ENCODE measurements around the gene TLR8. TPM values are rescaled to one million over a fixed set of nuclear protein-coding genes. Genes with fewer than 3 reads are reported as not detected.

TLR8 gene
- polyA plus RNA-seq, 3 donors from 2014 or later, result 0.04 to 3.6 (median 0.68) TPM

GRCh38 chrX:12887767-12888166 lies 18.7 kb upstream of the TLR8 start:
- no peaks in the 10 kb centered on the region for H3K36me3 Mint-ChIP-seq
- no peak overlapping the region for H3K4me3 Mint-ChIP-seq
- H3K27ac Mint-ChIP-seq, result no peak overlapping the region
- no peak for DNase-seq
- H3K9me3 Mint-ChIP-seq, result no peaks in the 10 kb centered on the region
- peaks cover 0 to 13% (median 5%) of the 10 kb centered on the region in 3 donors for H3K27me3 Mint-ChIP-seq (ENCODE audit: low read depth in 3 of 3)
- H3K4me1 Mint-ChIP-seq, result peaks cover 22 to 29% of the 10 kb centered on the region in 2 donors

- peak overlapping the region; percentile 64 to 88 (median 74) for H3K27ac Mint-ChIP-seq
- H3K36me3 Mint-ChIP-seq, result no peaks in the 10 kb centered on the region
- H3K27me3 Mint-ChIP-seq (ENCODE audit: low read depth in 3 of 3), result peaks cover 0 to 9% (median 4%) of the 10 kb centered on the region in 3 donors
- no peaks in the 10 kb centered on the region for H3K9me3 Mint-ChIP-seq
- peaks cover 22 to 29% of the 10 kb centered on the region in 2 donors for H3K4me1 Mint-ChIP-seq
- peak overlapping the region in 4 of 5 donors; percentile 29 to 68 (median 46) for H3K4me3 Mint-ChIP-seq
- DNase-seq, result peak; percentile 13 to 29 (median 25)
Observed at GRCh38 chrX:12890467-12890866, 16.0 kb upstream of the TLR8 start.

GRCh38 chrX:12891171-12891570 lies 15.2 kb upstream of the TLR8 start:
- Mint-ChIP-seq H3K27me3 (ENCODE audit: low read depth in 3 of 3) (peaks cover 0 to 9% (median 2%) of the 10 kb centered on the region in 3 donors), H3K36me3 (no peaks in the 10 kb centered on the region), H3K9me3 (no peaks in the 10 kb centered on the region), H3K27ac (peak overlapping the region in 4 of 6 donors; percentile 68 to 88 (median 80)), H3K4me1 (peaks cover 22 to 29% of the 10 kb centered on the region in 2 donors), H3K4me3 (peak overlapping the region in 3 of 5 donors; percentile 9 to 68 (median 53))
- no peak for DNase-seq

DNA sequence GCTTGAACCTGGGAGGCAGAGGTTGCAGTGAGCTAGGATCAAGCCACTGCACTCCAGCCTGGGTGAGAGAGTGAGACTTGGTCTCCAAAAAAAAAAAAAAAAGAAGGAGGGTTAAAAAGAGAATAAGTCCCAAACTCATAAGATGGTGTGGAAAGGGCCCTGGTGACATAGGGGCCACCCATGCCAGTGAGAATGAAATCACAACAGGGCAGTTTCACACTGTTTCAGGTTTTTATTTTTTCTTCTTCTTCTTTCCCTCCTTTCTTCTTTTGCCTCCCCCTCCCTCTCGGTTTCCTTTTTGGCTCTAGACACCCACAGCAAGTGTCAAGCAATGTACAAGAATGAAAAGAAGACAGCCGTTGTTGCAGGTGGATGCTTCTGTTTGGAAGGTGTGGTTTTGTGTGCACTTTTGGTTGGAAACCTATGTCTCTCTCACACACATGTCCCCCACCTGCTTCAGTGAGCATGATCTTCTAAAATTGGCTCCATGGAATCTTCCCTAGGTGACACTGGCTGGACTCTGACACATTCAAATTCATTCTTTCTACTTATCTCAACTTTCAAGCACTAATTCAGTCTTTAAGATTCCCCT lies 14.4 kb upstream of the TLR8 start:
- H3K36me3 Mint-ChIP-seq, result no peaks in the 10 kb centered on the region

GRCh38 chrX:12892716-12893115 lies 13.7 kb upstream of the TLR8 start:
- Mint-ChIP-seq H3K36me3 (no peaks in the 10 kb centered on the region), H3K9me3 (no peaks in the 10 kb centered on the region), H3K27me3 (ENCODE audit: low read depth in 3 of 3) (peaks cover 0 to 9% (median 2%) of the 10 kb centered on the region in 3 donors), H3K4me3 (no peak overlapping the region), H3K4me1 (peaks cover 22 to 29% of the 10 kb centered on the region in 2 donors), H3K27ac (peak overlapping the region in 1 of 6 donors; percentile 61)
- no peak for DNase-seq

More for the DNA sequence above, 14.4 kb upstream of the TLR8 start:
- Mint-ChIP-seq H3K4me3 (peak overlapping the region in 1 of 5 donors; percentile 51), H3K9me3 (no peaks in the 10 kb centered on the region), H3K27ac (peak overlapping the region in 1 of 6 donors; percentile 61), H3K4me1 (peaks cover 22 to 29% of the 10 kb centered on the region in 2 donors), H3K27me3 (ENCODE audit: low read depth in 3 of 3) (peaks cover 0 to 9% (median 2%) of the 10 kb centered on the region in 3 donors)
- DNase-seq, result no peak

- Mint-ChIP-seq H3K27ac (no peak overlapping the region), H3K4me3 (no peak overlapping the region), H3K4me1 (peaks cover 22 to 29% of the 10 kb centered on the region in 2 donors), H3K36me3 (no peaks in the 10 kb centered on the region), H3K9me3 (no peaks in the 10 kb centered on the region), H3K27me3 (ENCODE audit: low read depth in 3 of 3) (peaks cover 0 to 9% (median 0%) of the 10 kb centered on the region in 3 donors)
- peak; percentile 17 to 28 (median 23) for DNase-seq
Observed at GRCh38 chrX:12894074-12895030, 12.1 kb upstream of the TLR8 start.

GRCh38 chrX:12895866-12896265 lies 10.6 kb upstream of the TLR8 start:
- no peak for DNase-seq
- Mint-ChIP-seq H3K4me1 (peaks cover 11 to 14% of the 10 kb centered on the region in 2 donors), H3K4me3 (no peak overlapping the region), H3K9me3 (no peaks in the 10 kb centered on the region), H3K36me3 (no peaks in the 10 kb centered on the region), H3K27me3 (ENCODE audit: low read depth in 3 of 3) (peaks cover 0 to 12% (median 0%) of the 10 kb centered on the region in 3 donors), H3K27ac (no peak overlapping the region)

GRCh38 chrX:12896935-12897334 lies 9.5 kb upstream of the TLR8 start:
- H3K27ac Mint-ChIP-seq, result no peak overlapping the region
- no peaks in the 10 kb centered on the region for H3K36me3 Mint-ChIP-seq

GRCh38 chrX:12898073-12898472 lies 8.3 kb upstream of the TLR8 start:
- Mint-ChIP-seq H3K4me1 (peaks cover 0 to 2% of the 10 kb centered on the region in 2 donors), H3K9me3 (no peaks in the 10 kb centered on the region), H3K4me3 (no peak overlapping the region), H3K27ac (no peak overlapping the region), H3K27me3 (ENCODE audit: low read depth in 3 of 3) (peaks cover 0 to 11% (median 0%) of the 10 kb centered on the region in 3 donors), H3K36me3 (no peaks in the 10 kb centered on the region)
- no peak for DNase-seq

More at GRCh38 chrX:12896935-12897334, 9.5 kb upstream of the TLR8 start:
- H3K4me1 Mint-ChIP-seq, result peaks cover 6% of the 10 kb centered on the region in 2 donors
- peaks cover 0 to 11% (median 0%) of the 10 kb centered on the region in 3 donors for H3K27me3 Mint-ChIP-seq (ENCODE audit: low read depth in 3 of 3)
- DNase-seq, result no peak
- H3K4me3 Mint-ChIP-seq, result no peak overlapping the region
- no peaks in the 10 kb centered on the region for H3K9me3 Mint-ChIP-seq

GRCh38 chrX:12899506-12899905 lies 6.9 kb upstream of the TLR8 start:
- no peaks in the 10 kb centered on the region for H3K9me3 Mint-ChIP-seq
- H3K27me3 Mint-ChIP-seq (ENCODE audit: low read depth in 3 of 3), result peaks cover 0 to 4% (median 0%) of the 10 kb centered on the region in 3 donors
- no peak overlapping the region for H3K27ac Mint-ChIP-seq
- H3K4me3 Mint-ChIP-seq, result no peak overlapping the region
- no peak for DNase-seq
- H3K4me1 Mint-ChIP-seq, result peaks cover 0 to 2% of the 10 kb centered on the region in 2 donors
- no peaks in the 10 kb centered on the region for H3K36me3 Mint-ChIP-seq

DNA sequence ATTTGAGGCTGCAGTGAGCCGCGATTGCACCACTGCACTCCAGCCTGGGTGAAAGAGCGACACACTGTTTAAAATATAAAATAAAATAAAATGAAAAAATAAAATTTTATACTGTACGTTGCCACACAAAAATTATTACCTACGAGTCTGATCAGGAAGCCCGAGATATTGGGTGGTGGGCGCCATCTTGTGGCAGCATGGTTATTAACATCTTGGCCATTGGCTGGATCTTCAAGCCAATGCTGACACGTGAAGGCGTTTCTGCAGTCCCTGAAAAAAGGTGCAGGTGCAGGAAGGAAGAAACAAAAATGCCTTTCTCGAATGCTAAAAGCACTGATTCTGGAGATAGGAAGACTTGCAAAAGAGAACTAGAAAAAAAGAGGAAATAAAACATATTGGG lies 4.9 kb upstream of the TLR8 start:
- H3K27ac Mint-ChIP-seq, result no peak overlapping the region
- no peaks in the 10 kb centered on the region for H3K9me3 Mint-ChIP-seq
- peak; percentile 36 to 53 (median 48) for DNase-seq
- H3K4me3 Mint-ChIP-seq, result no peak overlapping the region
- H3K27me3 Mint-ChIP-seq (ENCODE audit: low read depth in 3 of 3), result peaks cover 0 to 8% (median 0%) of the 10 kb centered on the region in 3 donors
- H3K36me3 Mint-ChIP-seq, result no peaks in the 10 kb centered on the region
- peaks cover 0 to 2% of the 10 kb centered on the region in 2 donors for H3K4me1 Mint-ChIP-seq

- Mint-ChIP-seq H3K27me3 (ENCODE audit: low read depth in 3 of 3) (peaks cover 0 to 8% (median 1%) of the 10 kb centered on the region in 3 donors), H3K9me3 (no peaks in the 10 kb centered on the region), H3K4me3 (no peak overlapping the region), H3K36me3 (no peaks in the 10 kb centered on the region), H3K27ac (no peak overlapping the region), H3K4me1 (peaks cover 0 to 2% of the 10 kb centered on the region in 2 donors)
- no peak for DNase-seq
Observed at GRCh38 chrX:12903646-12904045, 2.8 kb upstream of the TLR8 start.

DNA sequence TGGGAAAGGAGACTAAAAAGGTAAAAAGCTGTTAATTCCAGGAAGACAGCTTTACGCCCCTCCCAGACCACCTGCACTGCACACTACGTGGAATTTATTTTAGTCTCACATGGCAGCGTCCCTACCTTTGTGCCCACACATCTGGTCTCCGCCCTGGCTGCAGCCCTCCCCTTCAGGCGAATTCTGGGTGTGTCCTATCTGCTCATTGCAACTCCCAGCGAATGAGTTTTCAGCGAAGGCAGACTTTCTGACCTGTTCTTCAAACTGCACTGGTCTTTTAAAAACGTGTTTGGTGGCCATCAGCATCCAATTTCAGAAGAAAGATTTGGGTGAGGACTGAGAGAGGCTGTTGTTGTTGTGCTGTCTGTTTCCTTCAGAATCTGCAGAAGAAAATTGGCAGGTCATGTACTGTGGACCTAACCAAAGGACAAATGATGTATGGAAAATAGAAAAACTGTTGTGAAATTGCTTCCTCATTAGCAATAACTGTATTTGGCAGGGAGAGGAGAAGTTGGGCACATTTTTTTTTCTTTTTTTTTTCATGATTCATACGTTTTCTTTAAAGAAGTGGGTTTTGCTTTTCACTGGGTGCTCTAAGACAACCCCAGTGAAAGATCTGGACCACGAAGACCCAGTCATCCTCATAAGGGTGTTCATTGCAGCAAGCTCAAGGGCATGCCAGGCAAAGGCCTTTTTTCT lies 4.2 kb downstream of the TLR8 start:
- Mint-ChIP-seq H3K27me3 (ENCODE audit: low read depth in 3 of 3) (peaks cover 0 to 6% (median 1%) of the 10 kb centered on the region in 3 donors), H3K36me3 (no peaks in the 10 kb centered on the region), H3K4me1 (peaks cover 2 to 5% of the 10 kb centered on the region in 2 donors), H3K4me3 (no peak overlapping the region), H3K9me3 (no peaks in the 10 kb centered on the region), H3K27ac (no peak overlapping the region)
- no peak for DNase-seq
